PFSK-1 (cell line): Measurements from ENCODE around the gene IFI35.

Experiments used
- FOXP2 ChIP-seq: optimal IDR thresholded peaks from 2 replicates; pipeline ENCODE3; 2011; ENCODE audit warnings: borderline replicate concordance, control low read depth, inconsistent platforms; ENCODE audit not compliant: insufficient read depth; ENCODE audit errors: extremely low read length, extremely low read depth
- POLR2AphosphoS5 ChIP-seq: IDR thresholded peaks from 2 replicates; pipeline ENCODE4 v1.6.1; 2012; ENCODE audit warnings: low read depth, mild to moderate bottlenecking, control low read depth, low read length, moderate library complexity
- REST ChIP-seq, 2 experiments: IDR thresholded peaks; 2 replicates each; pipeline versions ENCODE4 v1.6.1 to v1.8.0; 2011 to 2012; ENCODE audit warnings: low read depth in 2 of 2, low read length in 2 of 2, control low read depth in 1 of 2, inconsistent platforms in 1 of 2, mild to moderate bottlenecking in 1 of 2, moderate library complexity in 1 of 2; ENCODE audit not compliant: insufficient read depth in 1 of 2
- SIN3A ChIP-seq: IDR thresholded peaks from 2 replicates; pipeline ENCODE4 v1.6.1; 2012; ENCODE audit warnings: mild to moderate bottlenecking, low read length, moderate library complexity, borderline replicate concordance; ENCODE audit not compliant: insufficient read depth
- TAF1 ChIP-seq: IDR thresholded peaks from 2 replicates; pipeline ENCODE4 v1.6.1; 2012; ENCODE audit warnings: low read length, control low read depth, borderline replicate concordance; ENCODE audit not compliant: insufficient read depth

- TF ChIP-seq SIN3A (peak; percentile 76; the same call in 1 of the 2 replicates), POLR2AphosphoS5 (peak; percentile 53; the same call in 1 of the 2 replicates), REST (IDR thresholded peaks at IDR 0.05; ENCODE audit: insufficient read depth in 1 of 2, low read depth in 2 of 2, low read length in 2 of 2) (no peak), FOXP2 (peak; percentile 87), TAF1 (no peak)
Measured at GRCh38 chr17:43021741-43022512, 15.3 kb downstream of the IFI35 start, which contains the start of gene VAT1.
